ENCODE data around the gene LARP1B.

GRCh38 chr4:128060121-128060698 is 902 bp upstream of the LARP1B start:
- TF ChIP-seq POLR2AphosphoS5 (IDR thresholded peaks at IDR 0.05; ENCODE audit: insufficient read depth in 1 of 2, low read depth in 1 of 2) (no peak), CTCF (IDR thresholded peaks at IDR 0.05) (no peak), POLR2A (IDR thresholded peaks at IDR 0.05) (no peak)
